ENCODE measurements around the gene PRCP.

GRCh38 chr11:82939456-82939855 is 39.2 kb upstream of the PRCP start:
- TF ChIP-seq POLR2A (IDR thresholded peaks at IDR 0.05; ENCODE audit: low read length) (no peak), GATA1 (IDR thresholded peaks at IDR 0.05; ENCODE audit: low read depth, low read length) (no peak)
